Neural progenitor cell (in vitro differentiated cells): ENCODE data around the gene DNAH14.

Experiments
- EZH2 ChIP-seq: fragments of 200-600 bp; sonication (generic); IDR thresholded peaks from 2 replicates; pipeline ENCODE4 v1.6.1; 2017; ENCODE audit warnings: antibody characterized with exemption, mild to moderate bottlenecking, moderate library complexity
- TF ChIP-seq, protein P1 (sequence below): fragments of 200-600 bp; sonication (generic); IDR thresholded peaks from 2 replicates; pipeline ENCODE4 v1.5.1; 2017; ENCODE audit warnings: antibody characterized with exemption, mild to moderate bottlenecking

GRCh38 chr1:225426395-225427234 is 497.1 kb downstream of the DNAH14 start:
- TF ChIP-seq, protein P1, sequence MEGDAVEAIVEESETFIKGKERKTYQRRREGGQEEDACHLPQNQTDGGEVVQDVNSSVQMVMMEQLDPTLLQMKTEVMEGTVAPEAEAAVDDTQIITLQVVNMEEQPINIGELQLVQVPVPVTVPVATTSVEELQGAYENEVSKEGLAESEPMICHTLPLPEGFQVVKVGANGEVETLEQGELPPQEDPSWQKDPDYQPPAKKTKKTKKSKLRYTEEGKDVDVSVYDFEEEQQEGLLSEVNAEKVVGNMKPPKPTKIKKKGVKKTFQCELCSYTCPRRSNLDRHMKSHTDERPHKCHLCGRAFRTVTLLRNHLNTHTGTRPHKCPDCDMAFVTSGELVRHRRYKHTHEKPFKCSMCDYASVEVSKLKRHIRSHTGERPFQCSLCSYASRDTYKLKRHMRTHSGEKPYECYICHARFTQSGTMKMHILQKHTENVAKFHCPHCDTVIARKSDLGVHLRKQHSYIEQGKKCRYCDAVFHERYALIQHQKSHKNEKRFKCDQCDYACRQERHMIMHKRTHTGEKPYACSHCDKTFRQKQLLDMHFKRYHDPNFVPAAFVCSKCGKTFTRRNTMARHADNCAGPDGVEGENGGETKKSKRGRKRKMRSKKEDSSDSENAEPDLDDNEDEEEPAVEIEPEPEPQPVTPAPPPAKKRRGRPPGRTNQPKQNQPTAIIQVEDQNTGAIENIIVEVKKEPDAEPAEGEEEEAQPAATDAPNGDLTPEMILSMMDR: no peak
- TF ChIP-seq EZH2: no peak
